VCaP (cell line): ENCODE results near the gene RAB31.
"Not testable (repeated sequence)": the region's sequence is repeated elsewhere in the genome, so short reads cannot be mapped to it uniquely, and the experiment has no call there.

ENCODE experiments used
- H3K27ac ChIP-seq: fragments of 450-650 bp; 2 replicates; pipeline ENCODE4 v1.5.1; 2017
- CTCF ChIP-seq: fragments of 450-650 bp; conservative IDR thresholded peaks from 2 replicates; pipeline ENCODE4 v1.5.1; 2017; ENCODE audit warnings: mild to moderate bottlenecking, moderate library complexity

Gene RAB31

GRCh38 chr18:9765501-9765900 lies 57.4 kb downstream of the RAB31 start:
- H3K27ac ChIP-seq = no peak overlapping the region
- TF ChIP-seq CTCF = no peak

DNA sequence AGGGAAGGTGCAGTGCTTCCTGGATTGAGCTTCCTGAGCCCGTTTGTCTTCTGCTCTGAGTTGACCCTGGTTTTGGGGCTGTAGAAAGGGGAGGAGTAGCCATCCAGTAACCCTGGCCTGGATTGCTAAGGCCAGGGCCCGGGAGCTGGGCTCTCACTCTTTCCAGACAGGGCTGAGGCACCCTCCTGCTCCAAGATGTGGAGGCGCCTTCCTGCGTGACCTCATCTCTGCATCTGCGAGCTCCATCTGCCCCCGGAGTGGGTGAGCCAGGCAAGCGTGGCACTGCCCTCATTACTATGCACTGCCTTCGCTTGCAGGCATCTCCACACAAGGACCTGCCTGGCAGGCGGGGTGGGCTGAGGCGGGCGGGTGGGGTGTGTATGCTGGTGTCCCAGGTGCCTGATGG lies 58.0 kb downstream of the RAB31 start:
- TF ChIP-seq CTCF = no peak
- no peak overlapping the region for H3K27ac ChIP-seq

- TF ChIP-seq CTCF = no peak
- H3K27ac ChIP-seq = no peak overlapping the region
Observed at GRCh38 chr18:9766740-9767139, 58.6 kb downstream of the RAB31 start.

- not testable (repeated sequence) for H3K27ac ChIP-seq
Observed at GRCh38 chr18:9768071-9768691, 60.1 kb downstream of the RAB31 start.

DNA sequence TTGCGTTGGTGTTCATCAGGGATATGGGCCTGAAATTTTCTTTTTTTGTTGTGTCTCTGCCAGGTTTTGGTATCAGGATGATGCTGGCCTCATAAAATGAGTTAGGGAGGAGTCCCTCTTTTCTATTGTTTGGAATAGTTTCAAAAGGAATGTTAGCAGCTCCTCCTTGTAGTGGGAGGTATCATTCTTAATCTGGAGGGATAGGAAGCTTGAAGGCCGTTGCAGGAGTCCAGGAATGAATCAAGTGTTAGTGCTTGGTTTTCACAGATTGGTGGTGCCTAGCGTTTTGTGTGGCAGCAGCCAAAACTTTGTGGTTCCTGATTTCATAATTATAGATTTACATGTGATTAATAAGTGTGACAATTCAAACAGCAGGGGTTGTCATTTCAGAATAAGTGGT lies 62.0 kb downstream of the RAB31 start:
- H3K27ac ChIP-seq = not testable (repeated sequence)

GRCh38 chr18:9771261-9771976 lies 63.3 kb downstream of the RAB31 start:
- TF ChIP-seq CTCF = peak; percentile 31
- no peak overlapping the region for H3K27ac ChIP-seq

GRCh38 chr18:9771977-9772660 lies 64.0 kb downstream of the RAB31 start:
- TF ChIP-seq CTCF = no peak
- no peak overlapping the region for H3K27ac ChIP-seq

DNA sequence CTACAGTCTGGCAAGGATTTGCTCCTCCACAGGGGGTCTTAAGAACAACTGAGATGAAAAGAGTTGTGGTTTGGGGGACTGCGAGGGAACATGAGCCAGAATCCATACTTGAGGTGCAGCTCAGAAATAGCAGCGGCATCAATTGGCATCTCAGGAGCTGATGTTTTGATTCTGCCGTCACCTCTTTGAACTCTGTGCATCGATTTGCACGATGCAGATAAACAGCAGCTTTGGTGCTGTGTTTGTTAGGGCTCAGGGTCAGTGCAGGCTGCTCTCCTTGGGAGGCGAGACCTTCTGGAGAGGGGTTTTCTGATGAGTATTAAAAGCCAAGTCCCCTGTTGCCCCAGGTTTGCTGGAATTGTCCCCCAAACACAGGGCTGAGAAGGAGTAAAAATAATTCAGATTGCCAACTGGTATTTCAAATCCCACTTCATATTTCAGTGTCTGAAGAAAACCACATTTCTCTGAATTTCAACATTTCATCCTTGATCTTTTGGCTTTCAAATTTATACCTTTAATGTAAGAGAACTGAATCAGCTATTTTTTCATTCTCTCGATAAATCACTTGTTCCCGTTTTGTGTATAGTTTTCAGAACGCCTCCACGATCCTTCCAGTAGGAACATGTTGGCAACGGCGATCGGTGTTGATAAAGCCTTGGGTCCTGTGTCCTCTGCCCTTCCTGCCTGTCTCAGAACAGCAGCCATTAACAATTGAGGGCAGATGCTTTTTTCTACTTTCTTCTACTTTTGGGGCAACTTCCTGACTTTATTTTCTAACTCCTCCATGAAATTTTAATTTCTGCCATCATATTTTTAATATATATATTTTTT lies 65.0 kb downstream of the RAB31 start:
- no peak overlapping the region for H3K27ac ChIP-seq

More for the DNA sequence above, 65.0 kb downstream of the RAB31 start:
- no peak for TF ChIP-seq CTCF
